Activated CD8-positive, alpha-beta memory T cell treated with anti-CD3 and anti-CD28 coated beads, Interleukin-2, amount 10 ng/mL, durations not matched to agents 7 days and 5 days (primary cell): Measurements from ENCODE around the gene CORIN. TPM values are rescaled to one million over a fixed set of nuclear protein-coding genes. Genes with fewer than 3 reads are reported as not detected.

Experiments
- ATAC-seq: fragments of 150-1000 bp; cut with Tn5 transposase; one replicate; pipeline ENCODE4 v1.10.0; 2021; ENCODE audit warnings: moderate library complexity
- CTCF ChIA-PET: fragments of 350-600 bp; sonication (Branson Sonifier 250); formaldehyde crosslinking; loops from one replicate; lab custom pipeline; 2021; ENCODE audit warnings: antibody characterized with exemption; lab: Charles Lee
- DNase-seq: peaks from one replicate; pipeline ENCODE4 v3.0.0-alpha.2; 2020
- H3K27ac Mint-ChIP-seq: one replicate; pipeline ENCODE4 v1.8.0; 2021; ENCODE audit warnings: mild to moderate bottlenecking, mixed read lengths
- H3K27me3 Mint-ChIP-seq: one replicate; pipeline ENCODE4 v1.8.0; 2021; ENCODE audit warnings: mixed read lengths
- H3K36me3 Mint-ChIP-seq: one replicate; pipeline ENCODE4 v1.8.0; 2021; ENCODE audit warnings: mild to moderate bottlenecking, mixed read lengths
- H3K4me1 Mint-ChIP-seq: one replicate; pipeline ENCODE4 v1.8.0; 2021; ENCODE audit warnings: mixed read lengths
- H3K4me3 Mint-ChIP-seq: one replicate; pipeline ENCODE4 v1.8.0; 2021; ENCODE audit warnings: mild to moderate bottlenecking, moderate library complexity, mixed read lengths
- H3K9me3 Mint-ChIP-seq: one replicate; pipeline ENCODE4 v1.8.0; 2022; ENCODE audit warnings: low read depth, mixed read lengths
- total RNA-seq, 2 experiments: library from RNA; stranded (reverse); gene quantifications; one replicate each; pipeline ENCODE4 v1.2.3, GENCODE V29; 2021

The CORIN gene
- total RNA-seq, 2 experiments from 2014 or later, result not detected

DNA sequence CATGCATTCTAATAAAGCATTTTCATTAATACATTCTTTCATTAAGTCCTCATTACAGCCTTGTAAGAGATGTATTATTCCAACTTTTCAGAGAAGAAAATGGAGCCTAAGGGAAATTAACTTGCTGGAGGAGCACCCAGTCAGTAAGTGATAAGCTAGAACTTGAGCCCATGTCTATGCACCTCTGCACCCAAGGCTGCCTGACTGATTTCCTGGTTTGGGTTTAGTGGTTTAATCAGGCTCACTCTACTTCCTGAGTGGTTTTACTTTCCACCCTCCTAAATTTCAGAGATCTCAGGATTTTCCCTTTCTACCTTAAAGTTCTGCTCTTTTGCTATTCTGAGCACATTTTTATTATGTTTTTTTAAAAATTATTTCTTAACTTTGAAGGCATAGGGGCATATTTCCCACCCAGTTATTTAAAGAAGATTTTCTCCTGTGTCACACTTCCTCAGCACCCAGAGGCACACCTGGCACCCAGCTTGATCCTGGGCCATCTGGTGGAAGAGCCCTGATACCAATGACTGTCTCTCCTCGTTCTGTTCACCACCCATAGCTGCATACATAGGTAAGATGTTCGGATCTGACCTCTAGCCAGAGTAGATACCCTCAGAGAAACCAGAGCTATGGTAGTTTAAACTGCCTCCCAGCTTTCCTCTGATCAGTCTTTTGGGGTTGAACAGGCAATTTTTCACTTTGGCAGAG is 10.4 kb downstream of the CORIN start:
- CTCF ChIA-PET, result interaction anchor here (1.3 kb wide), 1 partner anchor 9 kb away, joined by 7 read pairs; no protein-coding TSS in a partner anchor
- H3K9me3 Mint-ChIP-seq, result no peaks in the 10 kb centered on the region
- H3K4me3 Mint-ChIP-seq, result no peak overlapping the region
- DNase-seq, result no peak
- peaks cover 21% of the 10 kb centered on the region for H3K27me3 Mint-ChIP-seq
- H3K36me3 Mint-ChIP-seq, result no peaks in the 10 kb centered on the region
- H3K27ac Mint-ChIP-seq, result no peak overlapping the region
- ATAC-seq, result no peak
- H3K4me1 Mint-ChIP-seq, result peaks cover 25% of the 10 kb centered on the region

GRCh38 chr4:47824840-47825239 is 13.0 kb downstream of the CORIN start:
- Mint-ChIP-seq H3K9me3 (no peaks in the 10 kb centered on the region), H3K4me1 (peaks cover 11% of the 10 kb centered on the region), H3K36me3 (no peaks in the 10 kb centered on the region), H3K27me3 (peaks cover 17% of the 10 kb centered on the region), H3K4me3 (no peak overlapping the region), H3K27ac (no peak overlapping the region)
- CTCF ChIA-PET, result no interaction called here
- DNase-seq (no peak), ATAC-seq (no peak)

GRCh38 chr4:47819178-47819577 is 18.7 kb downstream of the CORIN start:
- ATAC-seq (no peak), DNase-seq (no peak)
- Mint-ChIP-seq H3K9me3 (no peaks in the 10 kb centered on the region), H3K36me3 (peaks cover 3% of the 10 kb centered on the region), H3K4me1 (peaks cover 5% of the 10 kb centered on the region), H3K27ac (no peak overlapping the region), H3K4me3 (no peak overlapping the region), H3K27me3 (peaks cover 45% of the 10 kb centered on the region)
- CTCF ChIA-PET, result interaction anchor here (0.6 kb wide), 1 partner anchor 61 kb away, joined by 3 read pairs; no protein-coding TSS in a partner anchor

DNA sequence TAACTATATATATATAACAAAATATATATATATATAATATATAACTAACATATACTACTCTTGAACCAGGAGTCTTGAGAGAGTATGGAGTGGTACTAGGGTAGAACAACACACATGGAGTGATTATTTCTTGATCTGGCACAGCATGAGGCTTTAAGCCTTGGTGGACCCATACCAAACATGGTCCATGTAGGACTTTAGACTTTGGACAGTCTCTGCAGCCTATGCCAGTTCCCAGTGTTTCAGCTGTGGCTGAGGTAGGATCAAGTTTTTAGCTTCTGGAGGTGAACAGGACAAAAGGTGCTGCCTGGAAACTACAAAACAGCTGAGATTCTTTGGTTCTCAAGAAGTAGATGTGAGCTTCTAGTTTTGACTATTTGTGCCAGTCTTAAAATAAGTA is 20.6 kb downstream of the CORIN start:
- DNase-seq, result no peak
- Mint-ChIP-seq H3K36me3 (peaks cover 3% of the 10 kb centered on the region), H3K9me3 (no peaks in the 10 kb centered on the region), H3K27ac (no peak overlapping the region), H3K4me3 (no peak overlapping the region), H3K4me1 (peaks cover 5% of the 10 kb centered on the region), H3K27me3 (peaks cover 49% of the 10 kb centered on the region)
- ATAC-seq, result no peak
- CTCF ChIA-PET, result interaction anchor here (1.2 kb wide), 1 partner anchor 19 kb away, joined by 3 read pairs; no protein-coding TSS in a partner anchor

- no peak overlapping the region for H3K4me3 Mint-ChIP-seq
- H3K4me1 Mint-ChIP-seq, result peaks cover 5% of the 10 kb centered on the region
- peaks cover 3% of the 10 kb centered on the region for H3K36me3 Mint-ChIP-seq
- H3K27ac Mint-ChIP-seq, result no peak overlapping the region
- H3K27me3 Mint-ChIP-seq, result peaks cover 46% of the 10 kb centered on the region
- ATAC-seq (no peak), DNase-seq (no peak)
- no peaks in the 10 kb centered on the region for H3K9me3 Mint-ChIP-seq
- CTCF ChIA-PET, result interaction anchor here (1.2 kb wide), 1 partner anchor 19 kb away, joined by 3 read pairs; no protein-coding TSS in a partner anchor
These were observed 21.1 kb downstream of the CORIN start for GRCh38 chr4:47816748-47817147.

DNA sequence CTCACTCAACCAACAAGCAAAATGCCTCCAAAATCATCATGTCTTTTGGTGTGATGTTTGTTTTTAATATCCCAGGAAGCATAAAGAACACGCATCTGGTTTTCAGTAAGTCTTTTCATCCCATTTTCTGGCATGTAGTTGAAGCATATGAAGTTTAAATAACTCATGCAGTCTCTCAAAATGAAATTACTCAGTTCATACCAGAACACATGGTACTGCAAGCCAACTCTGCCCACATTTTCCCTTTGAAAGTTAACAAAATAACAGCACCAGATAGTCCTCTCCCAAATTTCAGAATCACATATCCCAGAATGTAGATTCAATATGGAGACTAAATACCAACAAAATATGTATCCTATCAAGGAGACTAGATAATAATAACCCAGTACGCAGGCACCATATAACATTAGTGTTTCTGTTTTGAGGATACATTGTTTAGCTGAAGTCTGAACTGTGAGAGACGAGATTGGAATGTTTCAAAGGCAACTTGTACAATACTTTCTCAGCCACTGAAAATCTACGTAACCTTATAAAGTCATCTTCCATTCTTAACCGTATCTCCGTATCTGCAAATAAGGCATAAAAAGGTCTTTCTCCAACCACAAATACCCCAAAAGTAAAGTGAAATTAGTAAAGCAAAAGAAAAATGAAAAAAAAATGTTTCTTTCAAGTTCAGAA is 23.1 kb downstream of the CORIN start:
- peaks cover 58% of the 10 kb centered on the region for H3K27me3 Mint-ChIP-seq
- H3K36me3 Mint-ChIP-seq, result peaks cover 3% of the 10 kb centered on the region
- H3K27ac Mint-ChIP-seq, result no peak overlapping the region
- DNase-seq, result no peak
- no peak for ATAC-seq
- CTCF ChIA-PET, result no interaction called here
- H3K4me3 Mint-ChIP-seq, result no peak overlapping the region
- no peaks in the 10 kb centered on the region for H3K9me3 Mint-ChIP-seq
- H3K4me1 Mint-ChIP-seq, result peaks cover 5% of the 10 kb centered on the region

- Mint-ChIP-seq H3K36me3 (no peaks in the 10 kb centered on the region), H3K27ac (no peak overlapping the region), H3K4me1 (no peaks in the 10 kb centered on the region), H3K9me3 (no peaks in the 10 kb centered on the region), H3K27me3 (peaks cover 27% of the 10 kb centered on the region), H3K4me3 (no peak overlapping the region)
- ATAC-seq (no peak), DNase-seq (no peak)
- CTCF ChIA-PET, result no interaction called here
These were observed 28.1 kb downstream of the CORIN start for GRCh38 chr4:47809654-47810203.

DNA sequence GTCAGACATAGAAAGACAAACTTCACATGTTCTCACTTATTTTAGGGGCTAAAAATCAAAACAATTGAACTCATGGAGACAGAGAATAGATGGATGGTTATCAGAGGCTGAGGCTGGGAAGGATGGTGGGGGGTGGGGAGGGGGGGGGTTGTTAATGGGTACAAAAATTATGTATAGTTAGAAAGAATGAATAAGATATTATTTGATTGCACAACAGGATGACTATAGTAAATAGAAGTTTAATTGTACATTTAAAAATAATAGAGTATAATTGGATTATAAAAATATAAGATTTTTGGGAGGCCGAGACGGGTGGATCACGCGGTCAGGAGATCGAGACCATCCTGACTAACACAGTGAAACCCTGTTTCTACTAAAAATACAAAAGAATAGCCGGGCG is 33.3 kb downstream of the CORIN start:
- H3K9me3 Mint-ChIP-seq, result no peaks in the 10 kb centered on the region
- DNase-seq (no peak), ATAC-seq (no peak)
- no peaks in the 10 kb centered on the region for H3K27me3 Mint-ChIP-seq
- no peak overlapping the region for H3K4me3 Mint-ChIP-seq
- peaks cover 2% of the 10 kb centered on the region for H3K36me3 Mint-ChIP-seq
- H3K4me1 Mint-ChIP-seq, result no peaks in the 10 kb centered on the region
- CTCF ChIA-PET, result no interaction called here
- no peak overlapping the region for H3K27ac Mint-ChIP-seq

- ATAC-seq (no peak), DNase-seq (no peak)
- Mint-ChIP-seq H3K9me3 (no peaks in the 10 kb centered on the region), H3K4me1 (no peaks in the 10 kb centered on the region), H3K4me3 (no peak overlapping the region), H3K27ac (no peak overlapping the region), H3K36me3 (peaks cover 2% of the 10 kb centered on the region), H3K27me3 (no peaks in the 10 kb centered on the region)
- CTCF ChIA-PET, result no interaction called here
These were observed 36.3 kb downstream of the CORIN start for GRCh38 chr4:47801481-47802002.

DNA sequence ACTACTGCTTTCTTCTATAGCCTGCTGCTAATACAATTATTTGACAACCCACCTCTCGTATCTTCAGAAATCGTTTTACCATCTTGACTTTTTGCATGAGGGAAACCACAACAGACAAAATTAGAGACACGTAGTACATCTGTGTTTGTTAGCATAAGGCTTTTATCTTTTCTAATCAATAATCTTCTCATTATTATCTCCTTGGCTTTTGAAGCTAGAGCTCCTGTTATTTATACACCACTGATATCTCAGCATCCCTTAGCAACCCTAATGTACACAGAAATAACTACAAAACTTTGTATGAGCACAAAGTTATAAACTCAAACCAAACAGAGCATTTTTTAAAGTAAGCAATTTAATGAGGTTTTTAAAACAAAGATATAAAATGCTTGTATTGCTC is 39.7 kb downstream of the CORIN start:
- Mint-ChIP-seq H3K9me3 (no peaks in the 10 kb centered on the region), H3K4me3 (no peak overlapping the region), H3K36me3 (no peaks in the 10 kb centered on the region), H3K27me3 (peaks cover 9% of the 10 kb centered on the region), H3K4me1 (no peaks in the 10 kb centered on the region), H3K27ac (no peak overlapping the region)
- CTCF ChIA-PET, result no interaction called here
- DNase-seq (no peak), ATAC-seq (no peak)

- Mint-ChIP-seq H3K36me3 (no peaks in the 10 kb centered on the region), H3K4me1 (no peaks in the 10 kb centered on the region)
- CTCF ChIA-PET, result no interaction called here
These were observed 45.9 kb downstream of the CORIN start for GRCh38 chr4:47791965-47792364.

DNA sequence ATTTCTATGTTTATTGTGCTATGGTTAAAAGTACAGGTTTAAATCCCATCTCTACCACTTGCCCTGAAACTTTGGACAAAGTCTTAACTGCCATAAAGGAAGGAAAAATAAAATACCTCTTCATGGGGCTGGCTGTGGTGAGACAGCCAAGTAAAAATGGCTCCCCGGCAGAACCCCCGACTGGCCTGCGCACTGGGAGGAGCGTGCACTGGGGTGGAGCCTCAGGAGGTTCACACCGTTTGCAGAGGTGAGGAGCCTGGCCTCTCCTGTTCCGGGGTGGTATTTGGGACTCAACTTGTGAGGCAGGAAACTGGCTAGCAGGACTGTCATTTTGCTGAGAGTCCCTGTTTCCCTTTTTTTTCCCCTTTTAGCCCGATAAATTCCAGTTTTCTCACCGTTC is 47.8 kb downstream of the CORIN start:
- DNase-seq (no peak), ATAC-seq (no peak)
- Mint-ChIP-seq H3K36me3 (no peaks in the 10 kb centered on the region), H3K4me1 (no peaks in the 10 kb centered on the region), H3K4me3 (no peak overlapping the region), H3K27ac (no peak overlapping the region), H3K9me3 (no peaks in the 10 kb centered on the region), H3K27me3 (peaks cover 14% of the 10 kb centered on the region)
- CTCF ChIA-PET, result no interaction called here

More at GRCh38 chr4:47791965-47792364, 45.9 kb downstream of the CORIN start:
- ATAC-seq (no peak), DNase-seq (no peak)
- peaks cover 12% of the 10 kb centered on the region for H3K27me3 Mint-ChIP-seq
- no peak overlapping the region for H3K27ac Mint-ChIP-seq
- H3K9me3 Mint-ChIP-seq, result no peaks in the 10 kb centered on the region
- H3K4me3 Mint-ChIP-seq, result no peak overlapping the region

- Mint-ChIP-seq H3K4me1 (no peaks in the 10 kb centered on the region), H3K27ac (no peak overlapping the region), H3K4me3 (no peak overlapping the region), H3K27me3 (peaks cover 14% of the 10 kb centered on the region), H3K36me3 (no peaks in the 10 kb centered on the region), H3K9me3 (no peaks in the 10 kb centered on the region)
- no peak for DNase-seq
- ATAC-seq, result no peak
- CTCF ChIA-PET, result no interaction called here
These were observed 49.7 kb downstream of the CORIN start for GRCh38 chr4:47788126-47788525.
